Measurements from ENCODE around the gene TADA3. TPM values are rescaled to one million over a fixed set of nuclear protein-coding genes. Genes with fewer than 3 reads are reported as not detected.

The TADA3 gene
- total and polyA plus RNA-seq, 2 donors (not counting 3 experiments of a cell fraction or from before 2014, with no cell fraction given), result 27.8 to 31.0 TPM

DNA sequence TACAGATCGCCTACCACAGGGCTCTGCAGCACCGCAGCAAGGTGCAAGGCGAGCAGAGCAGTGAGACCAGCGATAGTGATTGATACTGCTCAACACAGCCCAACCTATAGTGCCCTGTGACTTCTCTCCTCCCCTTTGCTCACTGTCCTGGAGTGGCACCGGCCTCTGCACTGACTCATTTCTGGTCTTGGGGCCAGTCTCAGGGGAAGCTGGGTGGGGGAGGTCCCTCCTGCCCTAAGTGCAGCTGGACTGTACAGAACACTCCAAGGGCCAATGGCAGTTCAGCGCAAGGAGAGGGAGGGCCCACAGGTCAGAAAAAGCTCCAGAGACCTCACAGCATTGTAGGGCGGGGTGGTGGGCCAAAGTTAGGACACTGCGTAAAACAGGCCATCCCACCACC lies 45.0 kb downstream of the TADA3 start:
- Histone ChIP-seq H3K27me3 (ENCODE audit: control insufficient read depth in 2 of 2, insufficient read depth in 2 of 2, low read length in 2 of 2) (no peaks in the 10 kb centered on the region), H3K4me3 (replicated peaks in 1 of 3; ENCODE audit: insufficient read depth in 1 of 3, low read depth in 1 of 3, low read length in 3 of 3) (no peak overlapping the region), H3K4me1 (ENCODE audit: control insufficient read depth, extremely low read depth, insufficient read depth, low read length) (peaks cover 32% of the 10 kb centered on the region), H3K79me2 (ENCODE audit: control insufficient read depth, insufficient read depth, low read length) (peaks cover 12% of the 10 kb centered on the region), H3K9ac (replicated peaks; ENCODE audit: extremely low read depth, insufficient read depth, low read length) (no peak overlapping the region), H2AFZ (ENCODE audit: low read depth, low read length) (no peak overlapping the region), H3K4me2 (ENCODE audit: insufficient read depth, low read length) (no peak overlapping the region), H3K9me3 (replicated peaks; ENCODE audit: control insufficient read depth, insufficient read depth, low read length) (no peaks in the 10 kb centered on the region), H4K20me1 (replicated peaks; ENCODE audit: control insufficient read depth, extremely low read depth, insufficient read depth, low read length) (no peaks in the 10 kb centered on the region), H3K9me1 (replicated peaks; ENCODE audit: control insufficient read depth, extremely low read depth, insufficient read depth, low read length) (no peaks in the 10 kb centered on the region), H3K36me3 (ENCODE audit: control insufficient read depth in 2 of 2, extremely low read depth in 1 of 2, insufficient read depth in 2 of 2, low read length in 2 of 2) (peaks cover 14 to 55% of the 10 kb centered on the region in 2 experiments), H3K27ac (ENCODE audit: insufficient read depth, low read depth, low read length) (peak overlapping the region; percentile 19)
- BruUV-seq (replicated peaks), result no TSS peak
- intact Hi-C loops (cut with micrococcal nuclease), result no loop called here
- dilution Hi-C loops (cut with MboI; ENCODE audit: extremely low pct_ligation_motif_present, low sequenced_read_pairs), result no loop called here
- peak; percentile 83 for FAIRE-seq
- DNase-seq (ENCODE audit: low read depth, low spot score), result peak; percentile 49
- POLR2A ChIA-PET, result no interaction called here
- peak; percentile 33 for TF ChIP-seq FOS (IDR thresholded peaks at IDR 0.05; ENCODE audit: borderline replicate concordance, insufficient read depth, low read length)
- TF ChIP-seq POLR2AphosphoS5 (IDR thresholded peaks at IDR 0.05; ENCODE audit: insufficient read depth, low read depth, low read length), result peak; percentile 23
- TF ChIP-seq JUN (IDR thresholded peaks at IDR 0.05; ENCODE audit: borderline replicate concordance, insufficient read depth, insufficient read length, low read depth), result peak; percentile 10
- TF ChIP-seq GATA2 (IDR thresholded peaks at IDR 0.05; ENCODE audit: insufficient read depth, insufficient read length, low read depth, low read length), result no peak
- TF ChIP-seq MYC (IDR thresholded peaks at IDR 0.05; ENCODE audit: low read depth, low read length), result no peak
- CTCF ChIA-PET, result interaction anchor here (0.9 to 1.0 kb wide), 2 partner anchors 10 to 31 kb away, joined by 3 read pairs; no protein-coding TSS in a partner anchor

DNA sequence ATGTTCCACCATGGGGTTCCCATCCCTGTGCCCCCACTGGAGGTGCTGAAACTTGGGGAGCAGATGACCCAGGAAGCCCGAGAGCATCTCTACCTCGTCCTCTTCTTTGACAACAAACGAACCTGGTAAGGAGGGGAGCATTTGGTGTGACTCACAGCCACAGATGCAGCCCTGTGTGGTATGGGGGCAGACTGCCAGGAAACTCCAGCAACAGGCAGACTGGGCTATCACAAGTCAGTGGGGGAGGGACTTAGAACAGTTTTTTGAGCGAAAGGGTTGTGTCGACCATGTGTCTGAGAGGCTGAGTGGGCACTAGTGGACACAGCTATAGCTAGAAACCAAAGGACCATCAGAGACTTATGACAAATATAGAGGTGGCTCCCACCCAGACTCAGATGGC lies 45.9 kb downstream of the TADA3 start:
- TF ChIP-seq, protein P1, sequence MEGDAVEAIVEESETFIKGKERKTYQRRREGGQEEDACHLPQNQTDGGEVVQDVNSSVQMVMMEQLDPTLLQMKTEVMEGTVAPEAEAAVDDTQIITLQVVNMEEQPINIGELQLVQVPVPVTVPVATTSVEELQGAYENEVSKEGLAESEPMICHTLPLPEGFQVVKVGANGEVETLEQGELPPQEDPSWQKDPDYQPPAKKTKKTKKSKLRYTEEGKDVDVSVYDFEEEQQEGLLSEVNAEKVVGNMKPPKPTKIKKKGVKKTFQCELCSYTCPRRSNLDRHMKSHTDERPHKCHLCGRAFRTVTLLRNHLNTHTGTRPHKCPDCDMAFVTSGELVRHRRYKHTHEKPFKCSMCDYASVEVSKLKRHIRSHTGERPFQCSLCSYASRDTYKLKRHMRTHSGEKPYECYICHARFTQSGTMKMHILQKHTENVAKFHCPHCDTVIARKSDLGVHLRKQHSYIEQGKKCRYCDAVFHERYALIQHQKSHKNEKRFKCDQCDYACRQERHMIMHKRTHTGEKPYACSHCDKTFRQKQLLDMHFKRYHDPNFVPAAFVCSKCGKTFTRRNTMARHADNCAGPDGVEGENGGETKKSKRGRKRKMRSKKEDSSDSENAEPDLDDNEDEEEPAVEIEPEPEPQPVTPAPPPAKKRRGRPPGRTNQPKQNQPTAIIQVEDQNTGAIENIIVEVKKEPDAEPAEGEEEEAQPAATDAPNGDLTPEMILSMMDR (IDR thresholded peaks at IDR 0.05; ENCODE audit: extremely low read depth in 1 of 2, insufficient read depth in 1 of 2, low read depth in 1 of 2, low read length in 2 of 2), result no peak
- TF ChIP-seq EZH2 (IDR thresholded peaks at IDR 0.05; ENCODE audit: borderline replicate concordance, low read depth, low read length, severe bottlenecking) (no peak), JUN (IDR thresholded peaks at IDR 0.05; ENCODE audit: borderline replicate concordance, insufficient read depth, insufficient read length, low read depth) (no peak), FOS (IDR thresholded peaks at IDR 0.05; ENCODE audit: borderline replicate concordance, insufficient read depth, low read length) (no peak), MYC (IDR thresholded peaks at IDR 0.05; ENCODE audit: low read depth, low read length) (no peak)
- TF ChIP-seq, protein P2, sequence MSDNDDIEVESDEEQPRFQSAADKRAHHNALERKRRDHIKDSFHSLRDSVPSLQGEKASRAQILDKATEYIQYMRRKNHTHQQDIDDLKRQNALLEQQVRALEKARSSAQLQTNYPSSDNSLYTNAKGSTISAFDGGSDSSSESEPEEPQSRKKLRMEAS (IDR thresholded peaks at IDR 0.05; ENCODE audit: insufficient read depth, insufficient read length), result no peak
- H3K9me1 ChIP-seq (replicated peaks; ENCODE audit: control insufficient read depth, extremely low read depth, insufficient read depth, low read length), result no peaks in the 10 kb centered on the region
- H3K36me3 ChIP-seq (ENCODE audit: control insufficient read depth in 2 of 2, extremely low read depth in 1 of 2, insufficient read depth in 2 of 2, low read length in 2 of 2), result peaks cover 23 to 63% of the 10 kb centered on the region in 2 experiments
- H3K4me1 ChIP-seq (ENCODE audit: control insufficient read depth, extremely low read depth, insufficient read depth, low read length), result peaks cover 30% of the 10 kb centered on the region
- ChIA-PET CTCF (interaction anchor here (1.0 to 1.3 kb wide), 2 partner anchors 9 to 30 kb away, joined by 3 read pairs; no protein-coding TSS in a partner anchor), POLR2A (no interaction called here)
- no peaks in the 10 kb centered on the region for H4K20me1 ChIP-seq (replicated peaks; ENCODE audit: control insufficient read depth, extremely low read depth, insufficient read depth, low read length)
- H3K79me2 ChIP-seq (ENCODE audit: control insufficient read depth, insufficient read depth, low read length), result peaks cover 10% of the 10 kb centered on the region
- no peaks in the 10 kb centered on the region for H3K27me3 ChIP-seq (ENCODE audit: control insufficient read depth in 2 of 2, insufficient read depth in 2 of 2, low read length in 2 of 2)
- H3K27ac ChIP-seq (ENCODE audit: insufficient read depth, low read depth, low read length), result peak overlapping the region; percentile 19
- peak overlapping the region; percentile 15 for H3K4me2 ChIP-seq (ENCODE audit: insufficient read depth, low read length)
- dilution Hi-C loops (cut with MboI; ENCODE audit: extremely low pct_ligation_motif_present, low sequenced_read_pairs), result no loop called here
- no peak overlapping the region for H2AFZ ChIP-seq (ENCODE audit: low read depth, low read length)
- H3K9me3 ChIP-seq (replicated peaks; ENCODE audit: control insufficient read depth, insufficient read depth, low read length), result no peaks in the 10 kb centered on the region
- FAIRE-seq (peak; percentile 64), DNase-seq (ENCODE audit: low read depth, low spot score) (peak; percentile 74)
- BruUV-seq (replicated peaks), result no TSS peak
- H3K9ac ChIP-seq (replicated peaks; ENCODE audit: extremely low read depth, insufficient read depth, low read length), result no peak overlapping the region
- no peak overlapping the region for H3K4me3 ChIP-seq (replicated peaks in 1 of 3; ENCODE audit: insufficient read depth in 1 of 3, low read depth in 1 of 3, low read length in 3 of 3)
- intact Hi-C loops (cut with micrococcal nuclease), result no loop called here
